DMS153 treated with DMSO at 0.1 percent for 48 hours (cell line): ENCODE results near the gene PTK6.

Experiments used
- DNase-seq: peaks from one replicate; lab custom pipeline; 2025; ENCODE audit not compliant: unreplicated experiment; lab: John Stamatoyannopoulos, UW

Gene PTK6

GRCh38 chr20:63532449-63532971 is 4.7 kb downstream of the PTK6 start:
- DNase-seq: no peak

GRCh38 chr20:63531686-63532448 is 5.3 kb downstream of the PTK6 start:
- no peak for DNase-seq

- no peak for DNase-seq
Observed at GRCh38 chr20:63530788-63531160, 6.4 kb downstream of the PTK6 start.

GRCh38 chr20:63529861-63530787 is 7.1 kb downstream of the PTK6 start:
- DNase-seq: no peak

GRCh38 chr20:63529180-63529860 is 7.9 kb downstream of the PTK6 start:
- no peak for DNase-seq

GRCh38 chr20:63527184-63527583 is 10.0 kb downstream of the PTK6 start:
- no peak for DNase-seq

GRCh38 chr20:63525971-63526370 is 11.2 kb downstream of the PTK6 start:
- no peak for DNase-seq

GRCh38 chr20:63525185-63525584 is 12.0 kb downstream of the PTK6 start:
- DNase-seq: no peak

GRCh38 chr20:63522981-63523611 is 14.1 kb downstream of the PTK6 start:
- no peak for DNase-seq

GRCh38 chr20:63522091-63522868 is 14.9 kb downstream of the PTK6 start:
- DNase-seq: no peak

GRCh38 chr20:63521602-63522001 is 15.6 kb downstream of the PTK6 start:
- DNase-seq: no peak

- no peak for DNase-seq
Observed at GRCh38 chr20:63520934-63521601, 16.1 kb downstream of the PTK6 start.

GRCh38 chr20:63520504-63520933 is 16.7 kb downstream of the PTK6 start, which contains the start of gene PPDPF:
PPDPF (plus strand) TSS chr20:63520765; CDS start chr20:63521309, 544 bp downstream.
- peak; percentile 47 for DNase-seq

GRCh38 chr20:63519668-63520503 is 17.3 kb downstream of the PTK6 start:
- DNase-seq: no peak

- DNase-seq: no peak
Observed at GRCh38 chr20:63518946-63519667, 18.1 kb downstream of the PTK6 start.

GRCh38 chr20:63518351-63518861 is 18.8 kb downstream of the PTK6 start:
- no peak for DNase-seq
